Cardiac septum (tissue), 1 donor: ENCODE results near the gene NSD1. TPM values are rescaled to one million over a fixed set of nuclear protein-coding genes. Genes with fewer than 3 reads are reported as not detected.

Experiments
- DNase-seq: peaks from one replicate; pipeline ENCODE4 v3.0.0-alpha.2; 2020; ENCODE audit warnings: low spot score
- intact Hi-C: fragments of 100-400 bp; cut with DNase I; formaldehyde crosslinking; loops from one replicate; pipeline ENCODE4 v1.14.0; 2022
- total RNA-seq: library from RNA; stranded (reverse); fragmentation: NEBNext Ultra II Directional; extraction: Animal tissue kit (Norgen Biotek cat#: 25700); gene quantifications from one replicate; pipeline ENCODE4 v1.2.1, GENCODE V29; 2021
- donor health status: DM: no; HTN: no; CAD: no.

NSD1 gene
- total RNA-seq, 1 donor from 2014 or later: 53.9 TPM

DNA sequence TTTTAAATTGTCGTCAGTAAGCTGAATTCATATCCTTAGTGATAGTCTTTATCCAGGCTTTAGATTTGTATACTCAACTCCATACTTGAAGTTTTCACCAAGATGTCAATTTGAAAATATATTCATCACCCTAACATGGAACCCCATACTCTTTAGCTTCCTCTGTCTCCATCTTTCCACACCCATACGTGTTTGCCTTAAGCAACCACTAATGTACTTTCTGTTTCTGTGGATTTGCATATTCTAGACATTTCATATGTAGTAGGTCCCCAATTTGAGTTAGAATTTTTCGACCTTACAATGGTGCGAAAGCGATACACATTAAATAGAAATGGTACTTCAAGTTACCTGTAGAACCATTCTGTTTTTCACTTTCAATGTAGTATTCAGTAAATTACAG lies 65.2 kb downstream of the NSD1 start:
- intact Hi-C loops: loop anchor here (5.0 kb wide), 1 partner anchor 71 kb away; no protein-coding TSS in a partner anchor
- no peak for DNase-seq

DNA sequence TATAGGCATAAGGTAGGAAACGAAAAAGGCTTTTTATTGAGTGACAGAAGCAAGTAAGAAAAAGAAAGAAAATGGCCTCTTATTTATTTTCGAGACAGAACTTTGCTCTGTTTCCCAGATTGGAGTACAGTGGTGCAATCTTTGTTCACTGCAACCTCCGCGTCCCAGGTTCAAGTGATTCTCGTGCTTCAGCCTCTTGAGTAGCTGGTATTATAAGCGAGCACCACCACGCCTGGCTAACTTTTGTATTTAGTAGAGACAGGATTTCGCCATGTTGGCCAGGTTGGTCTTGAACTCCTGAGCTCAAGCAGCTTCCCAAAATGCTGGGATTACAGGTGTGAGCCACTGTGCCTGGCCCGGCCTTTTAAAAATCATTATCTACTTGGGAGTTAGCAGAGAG lies 70.7 kb downstream of the NSD1 start:
- no peak for DNase-seq
- intact Hi-C loops: no loop called here

DNA sequence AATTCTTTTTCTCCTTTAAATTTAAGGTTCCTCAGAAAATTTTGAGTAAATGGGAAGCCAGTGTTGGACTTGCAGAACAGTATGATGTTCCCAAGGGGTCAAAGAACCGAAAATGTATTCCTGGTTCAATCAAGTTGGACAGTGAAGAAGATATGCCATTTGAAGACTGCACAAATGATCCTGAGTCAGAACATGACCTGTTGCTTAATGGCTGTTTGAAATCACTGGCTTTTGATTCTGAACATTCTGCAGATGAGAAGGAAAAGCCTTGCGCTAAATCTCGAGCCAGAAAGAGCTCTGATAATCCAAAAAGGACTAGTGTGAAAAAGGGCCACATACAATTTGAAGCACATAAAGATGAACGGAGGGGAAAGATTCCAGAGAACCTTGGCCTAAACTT lies 76.0 kb downstream of the NSD1 start:
- intact Hi-C loops: no loop called here
- no peak for DNase-seq

DNA sequence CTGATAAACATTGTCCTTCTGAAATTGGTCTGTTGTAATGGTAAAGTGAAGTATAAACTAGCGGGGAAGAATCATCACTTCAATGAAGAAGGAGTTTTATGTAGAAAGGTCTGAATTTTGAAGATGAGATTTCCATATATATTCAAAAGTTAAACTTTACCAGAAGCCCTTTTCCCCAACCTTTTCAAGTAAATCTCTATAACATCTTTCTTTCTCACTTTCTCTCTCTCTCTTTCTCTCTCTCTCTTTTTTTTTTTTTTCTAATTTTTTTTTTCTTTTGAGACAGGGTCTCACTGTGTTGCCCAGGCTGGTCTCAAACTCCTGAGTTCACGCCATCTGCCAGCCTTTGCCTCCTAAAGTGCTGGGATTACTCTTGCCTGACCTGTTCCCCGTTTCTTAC lies 78.7 kb downstream of the NSD1 start:
- DNase-seq: no peak
- intact Hi-C loops: no loop called here

DNA sequence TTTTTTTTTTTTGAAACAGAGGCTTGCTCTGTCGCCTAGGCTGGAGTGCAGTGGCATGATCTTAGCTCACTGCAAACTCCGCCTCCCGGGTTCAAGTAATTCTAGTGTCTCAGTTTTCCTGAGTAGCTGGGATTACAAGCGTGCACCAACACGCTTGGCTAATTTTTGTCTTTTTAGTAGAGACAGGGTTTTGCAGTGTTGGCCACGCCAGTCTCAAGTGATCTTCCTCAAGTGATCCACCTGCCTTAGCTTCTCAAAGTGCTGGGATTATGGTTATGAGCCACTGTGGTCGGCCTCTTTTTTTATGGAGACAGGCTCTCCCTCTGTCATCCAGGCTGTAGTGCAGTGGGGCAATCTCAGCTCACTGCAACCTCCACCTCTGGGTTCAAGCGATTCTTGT lies 87.0 kb downstream of the NSD1 start:
- intact Hi-C loops: no loop called here
- DNase-seq: no peak

DNA sequence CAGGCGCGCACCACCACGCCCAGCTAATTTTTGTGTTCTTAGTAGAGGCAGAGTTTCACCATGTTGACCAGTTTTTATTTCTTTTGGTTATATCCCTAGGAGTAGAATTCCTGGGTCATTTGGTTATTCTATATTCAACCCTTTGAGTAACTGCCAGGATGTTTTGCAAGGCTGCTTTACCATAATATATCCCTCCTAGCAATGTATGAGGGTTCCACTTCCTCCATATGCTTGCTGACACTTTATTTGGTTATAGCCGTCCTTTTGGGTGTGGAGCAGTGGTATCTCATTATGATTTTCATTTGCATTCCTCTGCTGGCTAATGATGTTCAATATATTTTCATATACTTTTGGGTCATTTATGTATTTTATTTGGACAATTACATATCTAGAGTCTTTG lies 88.7 kb downstream of the NSD1 start:
- intact Hi-C loops: no loop called here
- DNase-seq: no peak

DNA sequence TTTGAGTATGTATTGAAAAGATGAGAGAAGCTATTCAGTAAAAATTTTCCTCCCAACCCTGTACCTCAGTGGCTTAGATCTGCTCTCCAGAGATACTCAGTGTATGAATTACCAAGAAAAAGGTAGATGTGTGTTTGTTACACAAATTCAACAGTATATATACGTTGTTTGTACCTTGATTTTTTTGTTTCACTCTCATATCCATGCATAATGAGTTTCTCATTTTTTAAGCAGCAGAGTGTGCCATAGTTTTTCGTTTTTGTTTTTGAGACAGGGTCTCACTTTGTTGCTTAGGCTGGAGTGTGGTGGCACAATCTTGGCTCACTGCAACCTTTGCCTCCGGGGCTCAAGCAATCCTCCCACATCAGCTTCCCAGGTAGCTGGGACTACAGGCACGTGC lies 92.2 kb downstream of the NSD1 start:
- intact Hi-C loops: no loop called here
- no peak for DNase-seq

DNA sequence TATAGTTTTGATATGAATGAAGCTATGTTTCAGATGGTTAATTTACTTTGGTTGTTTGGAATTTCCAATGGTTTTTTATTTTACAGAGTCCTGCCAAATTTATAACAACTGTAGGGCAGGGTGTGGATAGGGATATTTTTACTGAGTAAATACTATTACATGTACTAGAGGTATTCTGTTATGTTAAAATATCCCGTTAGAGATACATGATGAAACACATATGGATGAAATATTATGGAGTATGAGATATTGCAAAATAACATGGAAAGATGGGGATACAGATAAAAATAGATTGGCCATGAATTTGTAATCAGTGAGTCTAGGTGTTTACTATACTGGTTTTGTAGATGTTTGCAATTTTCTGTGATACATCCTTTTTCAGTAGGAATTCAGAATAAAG lies 93.3 kb downstream of the NSD1 start:
- intact Hi-C loops: no loop called here
- DNase-seq: no peak

DNA sequence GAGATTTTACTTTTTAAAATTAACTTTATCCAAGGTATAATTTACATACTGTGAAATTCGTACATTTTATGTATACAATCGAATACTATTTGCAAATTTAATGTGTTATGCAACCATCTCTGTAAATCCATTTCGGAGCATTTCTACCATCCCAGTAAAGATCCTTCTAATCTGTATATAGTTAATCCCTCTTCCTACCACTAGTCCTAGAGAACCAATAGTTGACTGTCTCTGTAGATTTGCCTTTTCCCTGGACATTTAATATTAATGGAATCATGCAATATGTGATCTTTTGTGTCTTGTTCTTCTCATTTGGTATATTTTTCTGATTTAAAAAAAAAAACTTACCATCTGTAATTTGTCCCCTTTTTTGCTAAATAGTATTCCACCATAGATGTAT lies 95.2 kb downstream of the NSD1 start:
- DNase-seq: no peak
- intact Hi-C loops: no loop called here

DNA sequence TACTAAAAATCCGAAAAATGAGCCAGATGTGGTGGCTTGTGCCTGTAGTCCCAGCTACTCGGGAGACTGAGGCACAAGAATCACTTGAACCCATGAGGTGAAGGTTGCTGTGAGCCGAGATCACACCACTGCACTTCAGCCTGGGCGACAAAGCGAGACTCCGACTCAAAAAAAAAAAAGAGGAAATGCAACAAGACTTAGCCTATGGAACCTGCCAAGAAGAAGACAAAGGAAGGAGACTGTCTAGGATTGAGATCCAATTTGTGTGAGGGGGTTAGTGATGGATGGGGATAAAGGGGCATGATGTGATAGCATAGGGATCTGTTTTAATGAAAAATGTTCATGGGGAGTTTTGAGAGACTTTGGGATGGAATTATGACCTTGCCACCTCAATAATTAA lies 97.1 kb downstream of the NSD1 start:
- no peak for DNase-seq
- intact Hi-C loops: loop anchor here (5.0 kb wide), 1 partner anchor 113 kb away; no protein-coding TSS in a partner anchor

DNA sequence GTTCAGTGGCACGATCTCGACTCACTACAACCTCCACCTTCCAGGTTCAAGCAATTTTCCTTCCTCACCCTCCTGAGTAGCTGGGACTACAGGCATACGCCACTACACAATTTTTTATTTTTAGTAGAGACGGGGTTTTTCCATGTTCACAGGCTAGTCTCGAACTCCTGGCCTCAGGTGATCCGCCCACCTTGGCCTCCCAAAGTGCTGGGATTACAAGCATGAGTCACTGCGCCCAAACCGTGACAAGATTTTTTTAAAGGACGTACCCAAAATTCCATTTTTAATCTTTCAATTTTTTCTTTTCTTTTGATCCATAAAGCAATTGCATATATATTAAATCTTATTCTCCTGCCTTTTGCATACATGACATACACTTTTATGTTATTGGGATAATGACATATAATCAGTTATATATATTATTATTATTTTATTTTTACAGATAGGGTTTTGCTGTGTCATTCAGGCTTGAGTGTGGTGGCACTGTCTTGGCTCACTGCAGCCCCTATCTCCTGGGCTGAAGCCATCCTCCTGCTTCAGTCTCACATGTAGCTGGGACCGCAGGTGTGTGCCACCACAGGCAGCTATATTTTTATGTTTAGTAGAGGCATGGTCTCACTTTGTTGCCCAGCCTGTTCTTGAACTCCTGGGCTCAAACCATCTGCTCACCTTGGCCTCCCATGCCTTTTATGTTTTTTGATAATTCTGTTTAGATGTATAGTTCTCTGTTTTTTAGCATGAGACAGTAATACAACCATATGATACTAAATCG lies 98.1 kb downstream of the NSD1 start:
- DNase-seq: no peak
- intact Hi-C loops: loop anchor here (5.0 kb wide), 1 partner anchor 114 kb away; no protein-coding TSS in a partner anchor

DNA sequence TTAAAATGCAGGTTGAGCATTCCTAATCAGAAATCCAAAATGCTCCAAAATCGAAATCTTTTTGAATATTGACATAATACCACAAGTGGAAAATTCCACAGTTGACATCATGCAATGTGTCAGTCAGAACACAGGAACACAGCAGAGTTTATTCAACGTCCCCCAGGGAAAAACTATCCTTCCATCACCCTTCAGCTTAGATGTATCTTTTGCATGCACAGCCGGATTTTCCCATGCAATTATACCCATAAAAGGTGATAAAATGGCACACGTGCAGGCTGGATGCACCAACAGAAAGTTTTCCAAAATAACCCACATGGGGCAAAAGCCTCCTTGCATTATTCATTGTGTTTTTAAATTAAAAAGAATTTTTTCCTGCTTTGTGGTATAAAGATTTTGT lies 98.8 kb downstream of the NSD1 start:
- intact Hi-C loops: loop anchor here (5.0 kb wide), 1 partner anchor 115 kb away; no protein-coding TSS in a partner anchor
- DNase-seq: no peak

DNA sequence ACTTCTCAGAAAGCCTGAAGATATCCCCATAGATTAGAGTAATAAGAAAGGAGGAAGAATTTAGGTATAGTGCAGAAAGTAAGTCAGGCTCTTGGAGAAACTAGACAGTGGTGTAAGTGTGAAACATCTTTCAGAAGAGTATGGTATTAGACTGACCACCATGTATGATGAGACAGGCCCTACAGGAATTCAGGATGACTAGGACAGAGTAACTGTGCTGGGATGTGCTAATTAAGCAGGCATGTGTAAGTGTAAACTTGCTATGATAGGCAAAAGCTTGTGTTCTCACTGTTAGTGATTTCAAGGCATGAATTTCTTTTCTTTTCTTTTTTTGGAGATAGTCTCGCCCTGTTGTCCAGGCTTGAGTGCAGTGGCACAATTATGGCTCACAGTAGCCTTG lies 99.2 kb downstream of the NSD1 start:
- no peak for DNase-seq
- intact Hi-C loops: loop anchor here (5.0 kb wide), 1 partner anchor 115 kb away; no protein-coding TSS in a partner anchor

DNA sequence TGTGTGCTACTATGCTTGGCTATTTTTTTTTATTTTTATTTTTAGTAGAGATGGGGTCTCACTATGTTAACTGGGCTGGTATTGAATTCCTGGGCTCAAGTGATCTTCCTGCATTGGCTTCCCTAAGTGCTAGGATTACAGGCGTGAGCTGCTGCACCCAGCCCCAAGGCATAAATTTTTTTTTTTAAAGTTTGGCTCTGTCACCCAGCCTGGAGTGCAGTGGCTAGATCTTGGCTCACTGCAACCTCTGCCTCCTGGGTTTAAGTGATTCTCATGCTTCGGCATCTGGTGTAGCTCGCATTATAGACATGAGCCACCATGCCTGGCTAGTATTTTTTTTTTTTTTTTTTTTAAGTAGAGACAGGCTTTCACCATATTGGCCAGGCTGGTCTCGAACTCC lies 99.6 kb downstream of the NSD1 start:
- intact Hi-C loops: loop anchor here (5.0 kb wide), 1 partner anchor 116 kb away; no protein-coding TSS in a partner anchor
- DNase-seq: no peak

DNA sequence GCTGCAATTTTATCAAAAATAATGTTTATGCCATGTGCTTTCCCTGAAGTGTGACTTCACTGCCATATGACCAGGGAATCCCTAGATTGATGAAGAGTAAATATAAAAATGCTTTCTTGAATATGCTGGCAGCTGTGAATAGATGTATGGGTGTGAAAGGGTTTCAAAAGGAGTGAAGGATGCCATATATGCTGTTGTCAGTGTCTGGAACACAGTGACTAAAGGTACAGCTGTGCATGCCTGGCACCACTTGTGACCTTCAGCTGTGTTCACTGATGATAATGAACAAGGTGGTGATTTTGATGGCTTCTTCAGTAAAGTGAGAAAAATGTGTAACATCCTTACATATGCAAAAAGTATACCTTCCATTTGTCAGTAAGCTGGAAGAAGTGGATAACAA lies 100.2 kb downstream of the NSD1 start:
- DNase-seq: no peak
- intact Hi-C loops: loop anchor here (5.0 kb wide), 1 partner anchor 117 kb away; no protein-coding TSS in a partner anchor

DNA sequence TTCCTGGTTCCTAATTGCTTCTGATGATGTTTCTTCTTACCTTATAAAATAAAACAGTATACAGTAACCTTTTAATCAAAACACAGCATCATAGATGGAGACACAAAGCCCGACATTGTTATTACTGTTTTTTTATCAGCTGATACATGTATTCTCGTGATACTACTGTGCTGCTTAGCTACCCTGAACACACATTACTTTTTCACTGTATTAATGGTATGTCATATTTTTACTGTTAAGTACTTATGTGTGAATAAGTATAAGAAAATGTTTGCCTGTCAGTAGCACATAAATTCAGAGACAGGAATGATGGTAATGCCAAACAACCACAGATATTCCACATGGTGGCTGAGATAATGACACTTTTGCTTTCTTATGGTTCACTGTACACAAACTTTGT lies 101.3 kb downstream of the NSD1 start:
- intact Hi-C loops: loop anchor here (5.0 kb wide), 1 partner anchor 118 kb away; no protein-coding TSS in a partner anchor

DNA sequence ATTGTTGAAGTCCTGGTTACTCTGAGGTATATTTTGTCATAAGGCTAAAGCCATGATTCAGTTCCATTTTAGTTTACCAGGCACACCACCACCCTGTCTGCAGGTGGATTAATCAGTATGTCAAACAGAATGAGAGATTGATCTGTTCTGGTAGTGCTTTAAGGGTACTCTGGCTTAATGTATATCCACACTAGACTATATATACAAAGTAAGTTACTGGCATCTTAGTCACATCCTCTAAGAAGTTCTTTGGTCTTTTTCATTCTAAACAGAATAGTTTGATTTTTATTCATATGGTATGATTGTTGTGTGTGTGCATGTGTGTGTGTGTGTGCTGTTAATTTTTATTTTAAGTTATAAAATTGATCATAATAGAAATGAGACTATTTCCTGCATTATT lies 108.2 kb downstream of the NSD1 start:
- DNase-seq: no peak
- intact Hi-C loops: no loop called here

More for the DNA sequence above, 101.3 kb downstream of the NSD1 start:
- DNase-seq: no peak

DNA sequence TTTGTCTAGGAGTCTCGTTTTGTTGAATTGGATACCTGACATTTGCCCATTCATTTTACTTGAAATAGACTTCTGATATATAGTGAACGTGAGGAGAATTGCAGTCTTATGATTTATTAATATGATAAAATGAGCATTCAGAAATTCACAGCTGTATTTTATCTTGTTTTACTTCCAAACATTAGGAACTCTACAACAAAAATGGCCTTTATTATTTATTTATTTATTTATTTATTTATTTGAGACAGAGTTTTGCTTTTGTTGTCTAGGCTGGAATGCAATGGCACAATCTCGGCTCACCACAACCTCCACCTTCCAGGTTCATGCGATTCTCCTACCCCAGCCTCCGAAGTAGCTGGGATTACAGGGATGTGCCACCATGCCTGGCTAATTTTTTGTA lies 108.7 kb downstream of the NSD1 start:
- intact Hi-C loops: no loop called here
- DNase-seq: no peak

DNA sequence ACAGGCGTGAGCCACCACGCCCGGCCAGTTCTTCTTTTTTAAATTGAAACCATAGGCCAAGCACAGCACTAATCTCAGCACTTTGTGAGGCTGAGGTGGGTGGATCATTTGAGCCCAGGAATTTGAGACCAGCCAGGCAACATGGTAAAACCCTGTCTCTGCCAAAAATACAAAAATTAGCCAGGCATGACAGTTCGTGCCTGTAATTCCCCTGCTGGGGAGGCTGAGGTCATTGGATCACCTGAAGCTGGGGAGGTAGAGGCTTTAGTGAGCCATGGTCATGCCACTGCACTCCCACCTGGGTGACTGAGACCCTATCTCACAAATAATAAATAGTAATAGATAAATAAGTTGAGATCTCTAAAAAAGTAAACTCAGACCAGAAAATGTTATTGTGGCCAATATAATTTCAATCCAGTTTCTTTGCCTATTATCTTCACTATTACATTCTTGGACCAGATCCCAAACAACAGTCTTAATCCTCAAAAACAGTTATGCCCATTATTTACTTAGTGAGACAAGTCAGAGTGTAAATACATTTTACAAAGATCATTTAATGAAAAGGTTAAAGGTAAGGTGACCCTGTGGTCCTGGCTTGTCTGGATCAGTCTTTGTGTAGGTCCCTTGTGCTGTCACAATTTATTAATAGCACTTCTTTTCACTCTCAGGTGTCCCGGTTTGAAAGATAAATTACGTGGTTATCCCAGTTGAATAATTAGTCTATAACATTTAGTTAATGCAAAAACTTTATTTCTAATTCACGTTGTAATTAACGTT lies 116.4 kb downstream of the NSD1 start:
- intact Hi-C loops: loop anchor here (5.0 kb wide), 1 partner anchor 118 kb away; the partner anchor contains the start of gene NSD1
- no peak for DNase-seq

DNA sequence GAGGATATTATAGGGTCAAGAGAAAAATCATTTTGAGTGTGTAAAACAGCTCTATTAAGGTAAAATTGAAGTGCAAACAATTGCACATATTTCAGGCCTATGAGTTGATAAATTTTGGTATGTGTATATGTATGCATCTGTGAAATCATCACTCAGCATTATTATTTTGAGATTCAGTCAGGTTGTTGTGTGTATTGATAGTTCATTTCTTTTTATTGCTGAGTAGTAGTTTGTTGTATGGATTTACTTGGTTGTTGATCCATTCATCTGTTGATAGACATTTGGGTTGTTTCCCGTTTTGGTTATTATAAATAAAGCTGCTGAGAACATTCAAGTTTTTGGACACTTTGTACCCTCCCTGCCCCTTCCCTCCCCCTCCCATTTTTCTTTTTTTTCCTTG lies 119.7 kb downstream of the NSD1 start:
- intact Hi-C loops: loop anchor here (5.0 kb wide), 1 partner anchor 121 kb away; the partner anchor contains the start of gene NSD1
- DNase-seq: no peak

DNA sequence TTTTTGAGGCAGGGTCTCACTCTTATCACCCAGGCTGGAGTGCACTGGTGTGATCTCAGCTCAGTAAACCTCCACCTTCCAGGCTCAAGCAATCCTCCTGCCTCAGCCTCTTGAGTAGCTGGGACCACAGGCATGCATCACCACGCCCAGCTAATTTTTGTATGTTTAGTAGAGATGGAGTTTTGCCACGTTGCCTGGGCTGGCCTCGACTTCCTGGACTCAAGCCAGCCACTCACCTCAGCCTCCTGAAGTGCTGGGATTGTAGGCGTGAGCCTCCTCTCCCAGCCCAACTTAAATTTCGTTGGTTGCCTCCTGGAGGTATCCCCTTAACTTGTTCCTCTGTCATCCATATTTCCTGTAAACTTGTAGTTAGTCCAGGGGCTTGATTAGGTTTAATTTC lies 122.7 kb downstream of the NSD1 start:
- no peak for DNase-seq
- intact Hi-C loops: no loop called here
